ENCODE results near the gene TMEM86B. TPM values are rescaled to one million over a fixed set of nuclear protein-coding genes. Genes with fewer than 3 reads are reported as not detected.

TMEM86B gene
- polyA plus RNA-seq, 1 donor from 2014 or later: 2.3 TPM

DNA sequence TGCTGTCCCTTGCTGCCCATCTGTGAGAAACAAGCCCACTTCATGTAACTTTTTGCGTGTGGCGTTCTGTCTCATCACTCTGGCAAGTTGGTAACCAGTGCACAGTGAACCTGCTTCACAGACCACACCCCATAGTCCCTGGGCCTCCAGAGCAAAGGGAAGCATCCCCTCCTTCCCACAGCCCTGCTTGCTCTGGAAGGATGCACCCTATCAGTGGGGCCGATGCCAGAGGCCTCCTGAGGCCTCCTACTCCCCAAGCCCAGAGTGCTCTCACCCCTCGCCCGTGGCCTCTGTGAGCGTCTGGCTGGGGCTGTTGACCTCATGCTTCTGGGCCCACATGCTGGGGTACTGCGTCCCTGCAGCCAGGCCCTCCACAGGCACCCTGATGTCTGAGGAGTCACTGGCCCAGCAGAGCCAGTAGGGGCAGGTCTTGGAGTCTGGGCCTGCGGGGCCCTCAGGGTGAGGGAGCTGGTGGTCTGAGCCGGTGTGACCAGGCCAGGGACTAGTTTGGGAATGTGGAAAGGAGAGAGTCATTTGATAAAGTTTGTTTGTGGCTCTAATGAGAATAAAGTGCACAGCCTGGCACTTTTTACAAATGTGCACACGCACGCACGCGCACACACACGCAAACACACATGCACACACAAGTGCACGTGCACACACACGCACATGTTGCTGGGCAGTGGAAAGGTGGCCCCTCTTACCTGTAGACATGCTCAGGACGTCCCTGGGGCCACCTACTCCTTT is 5.1 kb downstream of the TMEM86B start:
- Histone ChIP-seq H3K4me2 (ENCODE audit: low read length) (no peak overlapping the region), H2AFZ (ENCODE audit: low read depth, low read length) (no peak overlapping the region), H3K4me3 (ENCODE audit: low read length) (no peak overlapping the region), H3K36me3 (ENCODE audit: insufficient read depth, low read length) (no peaks in the 10 kb centered on the region), H3F3A (ENCODE audit: insufficient read depth, low read length, poor library complexity, severe bottlenecking) (no peaks in the 10 kb centered on the region), H3K27me3 (ENCODE audit: insufficient read depth, low read depth, low read length) (no peaks in the 10 kb centered on the region), H3K9ac (ENCODE audit: low read length) (no peak overlapping the region), H3K9me2 (ENCODE audit: insufficient read depth, low read length) (no peaks in the 10 kb centered on the region), H3K27ac (ENCODE audit: low read length) (no peak overlapping the region), H3K9me3 (ENCODE audit: low read length) (no peaks in the 10 kb centered on the region), H4K20me1 (ENCODE audit: insufficient read depth) (no peaks in the 10 kb centered on the region), H3K79me2 (replicated peaks; ENCODE audit: insufficient read depth, low read length) (no peaks in the 10 kb centered on the region)
- TF ChIP-seq POLR2AphosphoS5 (IDR thresholded peaks at IDR 0.05): no peak
- TF ChIP-seq, protein P1, sequence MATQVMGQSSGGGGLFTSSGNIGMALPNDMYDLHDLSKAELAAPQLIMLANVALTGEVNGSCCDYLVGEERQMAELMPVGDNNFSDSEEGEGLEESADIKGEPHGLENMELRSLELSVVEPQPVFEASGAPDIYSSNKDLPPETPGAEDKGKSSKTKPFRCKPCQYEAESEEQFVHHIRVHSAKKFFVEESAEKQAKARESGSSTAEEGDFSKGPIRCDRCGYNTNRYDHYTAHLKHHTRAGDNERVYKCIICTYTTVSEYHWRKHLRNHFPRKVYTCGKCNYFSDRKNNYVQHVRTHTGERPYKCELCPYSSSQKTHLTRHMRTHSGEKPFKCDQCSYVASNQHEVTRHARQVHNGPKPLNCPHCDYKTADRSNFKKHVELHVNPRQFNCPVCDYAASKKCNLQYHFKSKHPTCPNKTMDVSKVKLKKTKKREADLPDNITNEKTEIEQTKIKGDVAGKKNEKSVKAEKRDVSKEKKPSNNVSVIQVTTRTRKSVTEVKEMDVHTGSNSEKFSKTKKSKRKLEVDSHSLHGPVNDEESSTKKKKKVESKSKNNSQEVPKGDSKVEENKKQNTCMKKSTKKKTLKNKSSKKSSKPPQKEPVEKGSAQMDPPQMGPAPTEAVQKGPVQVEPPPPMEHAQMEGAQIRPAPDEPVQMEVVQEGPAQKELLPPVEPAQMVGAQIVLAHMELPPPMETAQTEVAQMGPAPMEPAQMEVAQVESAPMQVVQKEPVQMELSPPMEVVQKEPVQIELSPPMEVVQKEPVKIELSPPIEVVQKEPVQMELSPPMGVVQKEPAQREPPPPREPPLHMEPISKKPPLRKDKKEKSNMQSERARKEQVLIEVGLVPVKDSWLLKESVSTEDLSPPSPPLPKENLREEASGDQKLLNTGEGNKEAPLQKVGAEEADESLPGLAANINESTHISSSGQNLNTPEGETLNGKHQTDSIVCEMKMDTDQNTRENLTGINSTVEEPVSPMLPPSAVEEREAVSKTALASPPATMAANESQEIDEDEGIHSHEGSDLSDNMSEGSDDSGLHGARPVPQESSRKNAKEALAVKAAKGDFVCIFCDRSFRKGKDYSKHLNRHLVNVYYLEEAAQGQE (IDR thresholded peaks at IDR 0.05; ENCODE audit: borderline replicate concordance): no peak
- no peak for TF ChIP-seq RAD21 (conservative IDR thresholded peaks at IDR 0.05)
- TF ChIP-seq, protein P2, sequence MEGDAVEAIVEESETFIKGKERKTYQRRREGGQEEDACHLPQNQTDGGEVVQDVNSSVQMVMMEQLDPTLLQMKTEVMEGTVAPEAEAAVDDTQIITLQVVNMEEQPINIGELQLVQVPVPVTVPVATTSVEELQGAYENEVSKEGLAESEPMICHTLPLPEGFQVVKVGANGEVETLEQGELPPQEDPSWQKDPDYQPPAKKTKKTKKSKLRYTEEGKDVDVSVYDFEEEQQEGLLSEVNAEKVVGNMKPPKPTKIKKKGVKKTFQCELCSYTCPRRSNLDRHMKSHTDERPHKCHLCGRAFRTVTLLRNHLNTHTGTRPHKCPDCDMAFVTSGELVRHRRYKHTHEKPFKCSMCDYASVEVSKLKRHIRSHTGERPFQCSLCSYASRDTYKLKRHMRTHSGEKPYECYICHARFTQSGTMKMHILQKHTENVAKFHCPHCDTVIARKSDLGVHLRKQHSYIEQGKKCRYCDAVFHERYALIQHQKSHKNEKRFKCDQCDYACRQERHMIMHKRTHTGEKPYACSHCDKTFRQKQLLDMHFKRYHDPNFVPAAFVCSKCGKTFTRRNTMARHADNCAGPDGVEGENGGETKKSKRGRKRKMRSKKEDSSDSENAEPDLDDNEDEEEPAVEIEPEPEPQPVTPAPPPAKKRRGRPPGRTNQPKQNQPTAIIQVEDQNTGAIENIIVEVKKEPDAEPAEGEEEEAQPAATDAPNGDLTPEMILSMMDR (IDR thresholded peaks at IDR 0.05; ENCODE audit: poor library complexity, severe bottlenecking): no peak
- TF ChIP-seq EP300 (conservative IDR thresholded peaks at IDR 0.05; ENCODE audit: poor library complexity, severe bottlenecking): no peak
- no peak for TF ChIP-seq SMC3 (conservative IDR thresholded peaks at IDR 0.05; ENCODE audit: poor library complexity)
- TF ChIP-seq EZH2 (IDR thresholded peaks at IDR 0.05; ENCODE audit: borderline replicate concordance, insufficient read depth, low read length, poor library complexity, severe bottlenecking): no peak
- TF ChIP-seq MXI1 (conservative IDR thresholded peaks at IDR 0.05; ENCODE audit: poor library complexity, severe bottlenecking): no peak
- TF ChIP-seq TAF1 (IDR thresholded peaks at IDR 0.05; ENCODE audit: low read depth): no peak

DNA sequence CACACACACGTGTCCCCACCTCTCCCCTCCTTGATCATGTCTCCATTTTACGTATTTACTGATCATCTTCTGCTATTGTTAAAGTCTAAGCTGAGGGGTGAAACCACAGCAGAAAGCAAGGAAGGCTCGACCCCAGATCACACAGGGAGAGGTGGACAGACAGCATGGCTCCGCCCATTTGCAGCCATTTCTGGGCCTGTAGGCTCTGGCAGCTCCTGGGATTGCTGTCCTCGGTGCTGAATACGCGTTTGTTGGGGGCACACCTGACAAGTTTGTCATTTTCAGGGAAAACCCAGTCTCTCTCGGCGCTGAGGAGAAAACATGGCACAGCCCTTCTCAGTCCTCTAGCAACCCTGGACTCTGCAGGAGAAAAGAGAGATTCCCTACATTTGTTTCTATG is 8.0 kb downstream of the TMEM86B start:
- H3K9me3 ChIP-seq (ENCODE audit: low read length): no peaks in the 10 kb centered on the region
- H3K27ac ChIP-seq (ENCODE audit: low read length): no peak overlapping the region
- H3K9me2 ChIP-seq (ENCODE audit: insufficient read depth, low read length): no peaks in the 10 kb centered on the region
- H3K9ac ChIP-seq (ENCODE audit: low read length): no peak overlapping the region
- no peaks in the 10 kb centered on the region for H3K79me2 ChIP-seq (replicated peaks; ENCODE audit: insufficient read depth, low read length)
- no peak overlapping the region for H2AFZ ChIP-seq (ENCODE audit: low read depth, low read length)
- H3K27me3 ChIP-seq (ENCODE audit: insufficient read depth, low read depth, low read length): no peaks in the 10 kb centered on the region
- no peaks in the 10 kb centered on the region for H4K20me1 ChIP-seq (ENCODE audit: insufficient read depth)
- H3K36me3 ChIP-seq (ENCODE audit: insufficient read depth, low read length): no peaks in the 10 kb centered on the region
- no peak overlapping the region for H3K4me2 ChIP-seq (ENCODE audit: low read length)
- H3F3A ChIP-seq (ENCODE audit: insufficient read depth, low read length, poor library complexity, severe bottlenecking): no peaks in the 10 kb centered on the region
- H3K4me3 ChIP-seq (ENCODE audit: low read length): no peak overlapping the region
- TF ChIP-seq, protein P1 (IDR thresholded peaks at IDR 0.05; ENCODE audit: borderline replicate concordance): no peak
- TF ChIP-seq RAD21 (conservative IDR thresholded peaks at IDR 0.05) (no peak), TAF1 (IDR thresholded peaks at IDR 0.05; ENCODE audit: low read depth) (no peak), SMC3 (conservative IDR thresholded peaks at IDR 0.05; ENCODE audit: poor library complexity) (no peak), EZH2 (IDR thresholded peaks at IDR 0.05; ENCODE audit: borderline replicate concordance, insufficient read depth, low read length, poor library complexity, severe bottlenecking) (no peak), POLR2AphosphoS5 (IDR thresholded peaks at IDR 0.05) (no peak), MXI1 (conservative IDR thresholded peaks at IDR 0.05; ENCODE audit: poor library complexity, severe bottlenecking) (no peak)
- TF ChIP-seq, protein P2 (IDR thresholded peaks at IDR 0.05; ENCODE audit: poor library complexity, severe bottlenecking): no peak

All from neural cell (in vitro differentiated cells).